Activated CD8-positive, alpha-beta T cell treated with anti-CD3 and anti-CD28 coated beads for 36 hours (primary cell): ENCODE measurements around the gene IPO7. TPM values are rescaled to one million over a fixed set of nuclear protein-coding genes. Genes with fewer than 3 reads are reported as not detected.

ENCODE experiments used
- ATAC-seq: fragments of 200-7000 bp; cut with Tn5 transposase; one replicate; pipeline ENCODE4 v1.10.0; 2021; ENCODE audit warnings: mild to moderate bottlenecking, moderate library complexity
- CTCF ChIA-PET: fragments of 350-600 bp; sonication (Branson Sonifier 250); formaldehyde crosslinking; loops from one replicate; lab custom pipeline; 2021; ENCODE audit warnings: antibody characterized with exemption; lab: Charles Lee
- POLR2A ChIA-PET: fragments of 350-600 bp; sonication (Branson Sonifier 250); formaldehyde crosslinking; loops from one replicate; lab custom pipeline; 2021; ENCODE audit warnings: antibody characterized with exemption; lab: Charles Lee
- DNase-seq: peaks from one replicate; pipeline ENCODE4 v3.0.0-alpha.2; 2020
- H3K27ac Mint-ChIP-seq: one replicate; pipeline ENCODE4 v1.8.0; 2021; ENCODE audit warnings: mild to moderate bottlenecking, mixed read lengths
- H3K27me3 Mint-ChIP-seq: one replicate; pipeline ENCODE4 v1.8.0; 2021; ENCODE audit warnings: mixed read lengths
- H3K36me3 Mint-ChIP-seq: one replicate; pipeline ENCODE4 v1.8.0; 2021; ENCODE audit warnings: low read depth, mixed read lengths
- H3K4me1 Mint-ChIP-seq: one replicate; pipeline ENCODE4 v1.8.0; 2021; ENCODE audit warnings: low read depth, mixed read lengths
- H3K4me3 Mint-ChIP-seq: one replicate; pipeline ENCODE4 v1.8.0; 2021; ENCODE audit warnings: mild to moderate bottlenecking, moderate library complexity, mixed read lengths
- H3K9me3 Mint-ChIP-seq: one replicate; pipeline ENCODE4 v1.8.0; 2021; ENCODE audit warnings: mixed read lengths
- intact Hi-C: fragments of 100-400 bp; cut with micrococcal nuclease; formaldehyde crosslinking; loops from one replicate; pipeline ENCODE4 v1.10.0; 2022
- total RNA-seq, 2 experiments: library from RNA; stranded (reverse); gene quantifications; one replicate each; pipeline ENCODE4 v1.2.3, GENCODE V29; 2021
- TF ChIP-seq, protein P1 (sequence below): fragments of 200-600 bp; IDR thresholded peaks from one replicate; pipeline ENCODE4 v1.8.0; 2022; ENCODE audit warnings: antibody characterized with exemption, mild to moderate bottlenecking

The IPO7 gene
- total RNA-seq, 2 experiments from 2014 or later: 181 to 186 TPM

DNA sequence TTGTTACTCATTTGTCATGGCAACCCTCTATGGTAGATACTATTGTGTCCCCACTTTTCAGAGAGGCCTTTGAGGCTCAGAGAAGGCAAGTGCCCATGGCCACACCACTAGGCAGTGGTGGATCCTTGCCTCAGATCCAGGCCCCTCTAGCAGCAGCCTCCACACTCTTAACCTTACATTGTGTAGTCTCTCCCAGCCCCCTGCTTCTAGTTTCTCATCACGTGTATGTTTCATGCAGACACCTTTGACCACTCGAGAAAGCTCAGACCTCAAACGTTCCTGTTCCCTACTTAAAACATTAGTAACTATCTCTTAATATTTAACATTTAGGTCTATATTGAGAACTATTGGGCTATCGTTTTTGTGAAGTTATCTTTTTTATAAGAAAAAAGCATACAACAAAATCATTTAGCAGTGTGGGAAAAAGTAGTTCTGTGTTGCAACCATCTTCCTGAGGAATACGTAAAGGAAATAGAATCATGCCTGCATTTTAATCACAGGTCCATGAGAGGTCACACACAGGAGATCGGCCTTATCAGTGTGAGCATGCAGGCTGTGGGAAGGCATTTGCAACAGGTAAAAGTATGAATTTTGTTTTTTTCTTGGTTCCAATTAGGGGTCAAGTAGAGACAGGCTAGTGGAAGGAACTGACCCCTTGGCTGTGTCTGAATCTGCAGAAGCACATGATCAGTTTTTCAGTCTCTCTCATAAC, 111.5 kb downstream of the IPO7 start:
- no peaks in the 10 kb centered on the region for H3K27me3 Mint-ChIP-seq
- intact Hi-C loops: no loop called here
- ATAC-seq (no peak), DNase-seq (no peak)
- no peak overlapping the region for H3K27ac Mint-ChIP-seq
- H3K4me1 Mint-ChIP-seq: no peaks in the 10 kb centered on the region
- TF ChIP-seq, protein P1, sequence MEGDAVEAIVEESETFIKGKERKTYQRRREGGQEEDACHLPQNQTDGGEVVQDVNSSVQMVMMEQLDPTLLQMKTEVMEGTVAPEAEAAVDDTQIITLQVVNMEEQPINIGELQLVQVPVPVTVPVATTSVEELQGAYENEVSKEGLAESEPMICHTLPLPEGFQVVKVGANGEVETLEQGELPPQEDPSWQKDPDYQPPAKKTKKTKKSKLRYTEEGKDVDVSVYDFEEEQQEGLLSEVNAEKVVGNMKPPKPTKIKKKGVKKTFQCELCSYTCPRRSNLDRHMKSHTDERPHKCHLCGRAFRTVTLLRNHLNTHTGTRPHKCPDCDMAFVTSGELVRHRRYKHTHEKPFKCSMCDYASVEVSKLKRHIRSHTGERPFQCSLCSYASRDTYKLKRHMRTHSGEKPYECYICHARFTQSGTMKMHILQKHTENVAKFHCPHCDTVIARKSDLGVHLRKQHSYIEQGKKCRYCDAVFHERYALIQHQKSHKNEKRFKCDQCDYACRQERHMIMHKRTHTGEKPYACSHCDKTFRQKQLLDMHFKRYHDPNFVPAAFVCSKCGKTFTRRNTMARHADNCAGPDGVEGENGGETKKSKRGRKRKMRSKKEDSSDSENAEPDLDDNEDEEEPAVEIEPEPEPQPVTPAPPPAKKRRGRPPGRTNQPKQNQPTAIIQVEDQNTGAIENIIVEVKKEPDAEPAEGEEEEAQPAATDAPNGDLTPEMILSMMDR: no peak
- H3K9me3 Mint-ChIP-seq: no peaks in the 10 kb centered on the region
- ChIA-PET CTCF (interaction anchor here (1.0 to 4.8 kb wide), 4 partner anchors 11 to 359 kb away, joined by 3 to 43 read pairs (median 4); no protein-coding TSS in a partner anchor), POLR2A (no interaction called here)
- no peak overlapping the region for H3K4me3 Mint-ChIP-seq
- H3K36me3 Mint-ChIP-seq: peaks cover 12% of the 10 kb centered on the region

Other genes with a start within 250 kb of the IPO7 start
- 10 to 100 TPM; 40.6 to 44.3 TPM for gene DENND5A, start 119.3 kb upstream of the IPO7 start, total RNA-seq
- 10 to 100 TPM; 20.4 to 23.0 TPM for gene TMEM41B, start 70.1 kb upstream of the IPO7 start, total RNA-seq
- gene ZNF143, start 76.4 kb downstream of the IPO7 start, total RNA-seq: 10 to 100 TPM; 26.5 to 33.7 TPM
- 10 to 100 TPM; 45.2 to 49.2 TPM for gene WEE1, start 189.0 kb downstream of the IPO7 start, total RNA-seq